Measurements from ENCODE around the gene ZNF562.
A peak's percentile ranks its signal among the peaks of the same experiment; 100 is the strongest.

ZNF562 gene

DNA sequence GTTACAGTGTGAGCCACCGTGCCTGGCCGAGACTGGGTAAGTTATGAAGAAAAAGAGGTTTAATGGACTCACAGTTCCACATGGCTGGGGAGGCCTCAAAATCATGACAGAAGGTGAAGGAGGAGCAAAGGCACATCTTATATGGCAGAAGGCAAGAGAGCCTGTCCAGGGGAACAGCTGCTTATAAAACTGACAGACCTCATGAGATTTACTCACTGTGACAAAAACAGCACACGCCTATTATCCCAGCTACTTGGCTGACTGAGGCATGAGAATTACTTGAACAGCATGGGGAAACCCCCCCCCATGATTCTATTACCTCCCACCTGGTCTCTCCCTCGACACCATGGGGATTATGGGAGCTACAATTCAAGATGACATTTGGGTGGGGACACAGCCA lies 30.4 kb downstream of the ZNF562 start:
- DNase-seq (ENCODE audit: low read depth in 2 of 2): no peak

DNA sequence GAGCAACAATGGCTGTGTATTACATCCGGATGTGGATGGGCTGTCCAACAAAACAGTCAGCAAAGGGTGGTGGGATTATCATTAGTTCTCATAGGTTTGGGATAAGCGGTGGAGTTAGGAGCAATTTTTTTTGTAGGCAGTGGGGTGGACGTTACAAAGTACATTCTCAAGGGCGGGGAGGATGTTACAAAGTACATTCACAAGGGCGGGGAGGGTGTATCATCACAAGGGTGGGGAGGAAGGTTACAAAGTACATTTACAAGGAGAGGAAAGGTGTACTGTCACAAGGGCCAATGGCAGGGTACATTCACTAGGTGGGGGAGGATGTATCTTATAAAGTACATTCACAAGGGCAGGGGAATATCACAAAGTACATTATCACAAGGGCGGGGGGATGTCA lies 33.1 kb downstream of the ZNF562 start:
- DNase-seq (ENCODE audit: low read depth in 2 of 2): no peak

DNA sequence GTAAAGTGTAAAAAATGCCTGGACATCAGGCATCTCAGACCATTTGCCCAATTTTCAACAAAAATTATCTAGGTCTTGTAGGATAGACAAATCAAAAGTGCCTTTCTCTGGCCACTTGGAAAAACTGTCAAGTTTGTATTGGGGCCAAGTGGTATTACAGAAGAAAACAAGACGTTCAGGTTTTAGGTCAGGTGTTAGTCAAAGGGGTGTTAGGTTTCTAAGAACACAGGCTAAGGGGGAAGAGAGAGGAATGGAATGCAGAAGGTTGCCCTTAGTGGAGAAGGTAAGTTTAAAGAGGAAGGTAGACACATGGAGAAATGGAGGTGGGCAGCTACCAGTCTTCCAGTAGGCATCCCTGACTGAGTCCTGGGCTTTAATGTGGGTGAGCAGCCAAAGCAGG lies 33.9 kb downstream of the ZNF562 start:
- DNase-seq (ENCODE audit: low read depth in 2 of 2): no peak

DNA sequence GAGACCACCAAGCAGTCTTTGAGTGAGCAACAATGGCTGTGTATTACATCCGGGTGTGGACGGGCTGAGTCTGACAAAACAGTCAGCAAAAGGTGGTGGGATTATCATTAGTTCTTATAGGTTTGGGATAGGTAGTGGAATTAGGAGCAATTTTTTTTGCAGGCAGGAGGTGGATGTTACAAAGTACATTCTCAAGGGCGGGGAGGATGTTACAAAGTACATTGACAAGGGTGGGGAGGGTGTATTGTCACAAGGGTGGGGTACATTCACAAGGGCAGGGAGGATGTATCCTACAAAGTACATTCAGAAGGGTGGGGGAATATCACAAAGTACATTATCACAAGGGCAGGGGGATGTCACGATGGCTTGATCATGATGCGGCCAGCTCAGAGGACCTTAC lies 38.9 kb downstream of the ZNF562 start:
- no peak for DNase-seq (ENCODE audit: low read depth in 2 of 2)

DNA sequence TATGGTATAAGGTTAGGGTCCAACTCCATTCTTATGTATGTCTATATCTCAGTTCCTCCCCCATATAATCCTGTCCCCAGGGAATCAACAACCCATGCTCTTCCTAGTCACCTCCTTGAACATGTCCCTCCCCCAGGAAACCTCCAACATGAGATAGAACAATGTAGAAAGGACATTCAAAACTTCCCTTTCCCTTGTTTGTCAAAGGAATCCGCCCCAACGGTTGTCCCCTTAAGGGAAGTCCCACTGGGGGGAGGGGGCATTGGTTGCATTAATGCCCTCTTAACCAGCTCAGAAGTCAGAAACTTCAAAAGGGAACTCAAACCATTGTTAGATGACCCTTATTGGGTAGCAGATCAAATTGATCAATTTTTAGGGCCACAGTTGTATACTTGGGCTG lies 47.0 kb downstream of the ZNF562 start:
- no peak for DNase-seq (ENCODE audit: low read depth in 2 of 2)

DNA sequence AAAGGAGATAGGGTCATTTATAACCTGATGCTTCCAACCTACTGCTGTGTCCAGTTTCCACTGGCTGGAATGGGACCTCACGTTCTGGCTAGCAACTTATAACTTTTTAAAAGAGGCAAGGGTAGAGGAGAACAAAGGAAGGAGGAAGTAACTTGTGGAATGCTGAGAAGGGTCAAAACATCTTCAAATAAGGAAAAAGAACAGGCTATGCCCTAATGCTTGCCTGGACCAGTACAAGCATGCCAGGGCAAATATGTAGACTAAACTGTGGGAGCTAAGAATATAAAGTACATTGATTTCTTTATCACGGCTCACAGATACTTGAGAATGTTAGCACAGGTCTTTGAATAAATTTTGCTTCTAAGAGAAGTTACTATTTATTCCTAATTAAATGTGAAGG lies 52.4 kb downstream of the ZNF562 start:
- no peak for DNase-seq (ENCODE audit: low read depth in 2 of 2)

DNA sequence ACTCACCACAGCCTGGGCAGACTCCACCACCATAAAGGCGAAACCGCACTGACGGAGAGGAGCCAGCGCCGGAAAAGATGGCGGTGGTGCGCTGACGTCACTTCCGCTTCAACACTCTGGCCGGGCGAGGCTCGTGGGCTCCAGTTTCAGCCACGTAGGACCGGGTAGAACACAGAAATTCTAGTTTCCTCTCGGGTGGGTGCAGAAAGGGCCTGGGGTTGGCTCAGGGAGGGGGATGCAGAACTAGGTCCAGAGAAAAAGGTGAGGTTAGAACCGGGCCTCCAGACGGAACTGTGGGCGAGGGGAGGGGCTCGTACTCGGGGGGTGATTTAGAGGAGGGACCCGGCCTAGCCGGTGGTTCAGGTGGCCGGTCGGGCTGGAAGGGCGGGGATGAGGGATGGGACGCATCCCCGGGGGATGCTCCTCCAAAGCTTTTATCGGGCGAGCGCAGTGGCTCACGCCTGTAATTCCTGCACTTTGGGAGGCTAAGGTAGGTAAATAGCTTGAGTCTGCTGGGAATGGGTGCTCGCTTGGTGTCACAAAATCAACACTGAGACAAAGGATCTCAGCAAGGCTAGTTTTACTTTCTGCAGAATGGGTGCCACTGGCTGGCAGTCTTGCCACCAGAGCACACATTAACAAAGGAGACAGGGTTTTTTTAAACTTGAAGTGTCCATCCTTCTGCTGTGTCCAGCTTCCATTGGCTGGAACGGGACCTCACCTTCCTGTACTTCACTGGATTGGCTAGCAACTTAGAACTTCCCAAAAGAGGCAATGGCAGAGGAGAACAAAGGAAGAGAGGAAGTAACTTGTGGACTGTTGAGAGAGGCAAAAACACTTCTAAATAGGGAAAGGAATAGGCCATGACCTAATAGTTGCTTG lies 53.5 kb downstream of the ZNF562 start, which contains the start of gene ZNF561:
Gene ZNF561 (minus strand): TSS at position 77 of the 882 bp plus-strand sequence. CDS start 1,776 bp downstream, outside the sequence.
- peak; percentile 71 to 75 for DNase-seq (ENCODE audit: low read depth in 2 of 2)

DNA sequence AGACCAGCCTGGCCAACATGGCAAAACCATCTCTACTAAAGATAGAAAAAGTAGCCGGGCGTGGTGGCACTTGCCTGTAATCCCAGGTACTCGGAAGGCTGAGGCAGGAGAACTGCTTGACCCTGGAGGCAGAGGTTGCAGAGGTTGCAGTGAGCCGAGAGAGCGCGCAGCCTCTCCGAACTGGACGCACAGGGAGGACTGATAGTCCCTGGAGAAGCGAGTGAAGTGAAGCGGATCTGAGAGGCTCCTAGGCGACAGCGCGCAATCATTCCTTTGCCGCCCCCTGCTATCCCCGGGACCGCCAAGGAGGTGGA lies 54.1 kb downstream of the ZNF562 start:
- DNase-seq (ENCODE audit: low read depth in 2 of 2): no peak

DNA sequence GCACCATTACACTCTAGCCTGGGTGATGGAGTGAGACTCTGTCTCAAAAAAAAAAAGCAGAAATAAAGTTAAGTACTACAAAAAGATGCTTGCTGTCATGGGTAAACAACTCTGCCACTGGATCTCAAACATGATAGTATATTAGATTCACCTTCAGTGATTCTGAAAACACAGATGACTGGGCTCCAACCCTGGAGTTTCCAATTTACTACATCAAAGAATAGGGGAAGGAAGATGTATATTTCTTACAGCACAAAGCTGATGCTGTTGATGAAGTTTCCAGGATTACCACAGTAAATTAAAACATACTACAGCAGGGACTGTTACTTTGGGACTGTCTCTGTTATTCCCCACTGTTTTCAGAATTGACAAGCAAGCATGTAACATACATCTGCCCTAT lies 59.1 kb downstream of the ZNF562 start:
- no peak for DNase-seq (ENCODE audit: low read depth in 2 of 2)

DNA sequence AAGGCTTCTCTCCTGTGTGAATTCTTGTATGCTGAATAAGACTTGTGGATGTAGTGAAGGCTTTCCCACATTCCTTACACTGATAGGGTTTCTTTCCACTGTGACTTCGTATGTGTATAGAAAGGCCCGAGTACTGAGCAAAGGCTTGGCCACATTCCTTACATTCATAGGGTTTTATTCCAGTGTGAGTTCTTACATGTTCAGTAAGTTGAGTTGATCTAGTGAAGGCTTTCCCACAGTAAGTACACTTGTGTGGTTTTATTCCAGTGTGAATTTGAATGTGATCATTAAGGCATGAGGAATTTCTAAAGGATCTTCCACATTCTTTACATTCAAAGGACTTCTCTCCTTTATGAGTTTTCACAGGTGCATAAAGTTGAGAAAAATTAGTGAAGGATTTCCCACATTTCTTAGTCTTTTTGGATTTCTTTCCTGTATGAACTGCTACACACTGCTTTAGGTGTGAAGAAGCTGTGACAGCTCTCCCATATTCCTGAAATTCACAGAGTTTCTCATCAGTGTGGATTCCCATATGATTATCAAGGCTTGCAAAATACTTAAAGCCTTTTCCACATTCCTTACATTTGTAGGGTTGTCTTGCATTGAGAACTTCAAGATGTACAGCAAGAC lies 64.3 kb downstream of the ZNF562 start:
- DNase-seq (ENCODE audit: low read depth in 2 of 2): no peak

DNA sequence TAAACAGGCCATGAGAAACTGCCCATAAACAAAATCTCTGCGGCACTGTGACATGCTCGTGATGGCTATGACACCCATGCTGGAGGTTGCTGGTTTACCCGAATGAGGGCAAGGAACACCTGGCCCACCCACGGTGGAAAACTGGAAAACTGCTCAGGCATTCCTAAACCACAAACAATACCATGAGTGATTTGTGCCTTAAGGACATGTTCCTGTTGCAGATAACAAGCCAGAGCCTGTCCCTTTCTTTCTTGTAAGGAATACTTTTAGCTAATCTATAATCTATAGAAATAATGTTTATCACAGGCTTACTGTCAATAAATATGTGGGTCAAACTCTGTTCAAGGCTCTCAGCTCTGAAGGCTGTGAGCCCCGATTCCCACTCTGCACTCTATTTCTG lies 66.0 kb downstream of the ZNF562 start:
- no peak for DNase-seq (ENCODE audit: low read depth in 2 of 2)

DNA sequence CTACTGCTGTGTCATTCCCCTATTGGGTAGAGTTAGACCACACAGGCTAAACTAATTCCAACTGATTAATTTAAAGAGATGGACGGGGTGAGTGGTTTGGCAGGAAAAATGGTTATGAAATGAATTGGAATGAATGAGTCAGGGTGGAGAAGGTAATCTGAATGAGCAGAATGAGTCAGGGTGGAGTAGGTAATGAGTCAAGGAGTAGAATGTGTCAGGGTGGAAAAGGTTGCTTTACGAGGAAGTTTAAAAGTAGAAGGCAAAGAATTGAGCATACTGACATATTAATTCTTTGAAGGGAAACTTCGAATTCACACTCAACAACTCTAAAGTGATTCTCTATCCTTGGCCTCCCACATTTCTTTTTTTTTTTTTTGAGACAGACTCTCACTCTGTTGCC lies 77.9 kb downstream of the ZNF562 start:
- no peak for DNase-seq (ENCODE audit: low read depth in 2 of 2)
